Suppressor macrophage treated with lipopolysaccharide for 1 hour (primary cell): ENCODE measurements around the gene GAB3.

Experiments used
- DNase-seq, 3 donors: peaks; one replicate each; pipeline ENCODE4 v3.0.0-alpha.2; 2020 to 2022

Gene GAB3, protein sequence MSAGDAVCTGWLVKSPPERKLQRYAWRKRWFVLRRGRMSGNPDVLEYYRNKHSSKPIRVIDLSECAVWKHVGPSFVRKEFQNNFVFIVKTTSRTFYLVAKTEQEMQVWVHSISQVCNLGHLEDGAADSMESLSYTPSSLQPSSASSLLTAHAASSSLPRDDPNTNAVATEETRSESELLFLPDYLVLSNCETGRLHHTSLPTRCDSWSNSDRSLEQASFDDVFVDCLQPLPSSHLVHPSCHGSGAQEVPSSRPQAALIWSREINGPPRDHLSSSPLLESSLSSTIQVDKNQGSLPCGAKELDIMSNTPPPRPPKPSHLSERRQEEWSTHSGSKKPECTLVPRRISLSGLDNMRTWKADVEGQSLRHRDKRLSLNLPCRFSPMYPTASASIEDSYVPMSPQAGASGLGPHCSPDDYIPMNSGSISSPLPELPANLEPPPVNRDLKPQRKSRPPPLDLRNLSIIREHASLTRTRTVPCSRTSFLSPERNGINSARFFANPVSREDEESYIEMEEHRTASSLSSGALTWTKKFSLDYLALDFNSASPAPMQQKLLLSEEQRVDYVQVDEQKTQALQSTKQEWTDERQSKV

DNA sequence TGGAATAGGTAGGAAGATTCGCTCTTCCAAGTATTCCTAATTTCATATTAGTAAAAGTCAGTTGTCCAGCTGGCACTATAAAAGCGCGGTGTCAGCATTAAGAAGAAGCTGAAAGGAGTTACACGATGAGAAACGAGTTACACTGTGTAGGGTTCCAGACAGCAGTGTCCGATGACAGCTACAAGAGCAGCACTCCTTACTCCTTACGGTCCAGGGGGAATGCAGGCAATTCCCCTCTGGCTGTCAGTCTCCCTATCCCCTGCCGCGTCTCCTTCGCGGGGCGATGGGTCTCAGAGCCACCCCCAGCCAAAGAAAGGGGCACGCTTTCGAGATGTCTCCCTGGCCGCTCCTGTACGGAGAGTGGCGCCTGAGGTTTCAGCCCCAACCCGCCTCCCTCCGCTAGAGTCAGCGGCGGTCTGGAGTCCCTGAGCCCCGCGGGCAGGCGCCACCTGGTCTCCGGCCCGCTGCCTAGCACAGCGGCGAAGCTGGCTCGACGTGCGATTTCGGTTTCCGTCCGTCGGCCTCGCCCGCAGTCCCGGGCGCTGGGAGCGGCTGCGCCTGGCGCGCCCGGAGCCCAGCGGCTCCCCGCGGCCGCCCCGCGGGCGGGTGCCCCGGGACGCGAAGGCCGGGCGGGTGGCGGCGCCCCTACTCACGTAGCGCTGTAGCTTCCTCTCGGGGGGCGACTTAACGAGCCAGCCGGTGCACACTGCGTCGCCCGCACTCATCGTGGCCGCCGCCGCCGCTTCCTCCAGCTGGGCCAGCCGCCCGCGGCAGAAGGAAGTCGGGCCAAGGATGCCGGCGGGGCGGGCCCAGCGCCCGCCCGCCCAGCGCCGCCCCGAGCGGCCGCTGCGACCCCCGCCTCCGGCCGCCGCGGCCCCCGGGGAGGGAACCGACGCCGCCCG lies at the start of gene GAB3:
Gene GAB3 (minus strand): TSS at position 777 of the 902 bp plus-strand sequence. CDS start 52 bp downstream, at position 725.
- peak; percentile 53 to 71 (median 63) for DNase-seq

DNA sequence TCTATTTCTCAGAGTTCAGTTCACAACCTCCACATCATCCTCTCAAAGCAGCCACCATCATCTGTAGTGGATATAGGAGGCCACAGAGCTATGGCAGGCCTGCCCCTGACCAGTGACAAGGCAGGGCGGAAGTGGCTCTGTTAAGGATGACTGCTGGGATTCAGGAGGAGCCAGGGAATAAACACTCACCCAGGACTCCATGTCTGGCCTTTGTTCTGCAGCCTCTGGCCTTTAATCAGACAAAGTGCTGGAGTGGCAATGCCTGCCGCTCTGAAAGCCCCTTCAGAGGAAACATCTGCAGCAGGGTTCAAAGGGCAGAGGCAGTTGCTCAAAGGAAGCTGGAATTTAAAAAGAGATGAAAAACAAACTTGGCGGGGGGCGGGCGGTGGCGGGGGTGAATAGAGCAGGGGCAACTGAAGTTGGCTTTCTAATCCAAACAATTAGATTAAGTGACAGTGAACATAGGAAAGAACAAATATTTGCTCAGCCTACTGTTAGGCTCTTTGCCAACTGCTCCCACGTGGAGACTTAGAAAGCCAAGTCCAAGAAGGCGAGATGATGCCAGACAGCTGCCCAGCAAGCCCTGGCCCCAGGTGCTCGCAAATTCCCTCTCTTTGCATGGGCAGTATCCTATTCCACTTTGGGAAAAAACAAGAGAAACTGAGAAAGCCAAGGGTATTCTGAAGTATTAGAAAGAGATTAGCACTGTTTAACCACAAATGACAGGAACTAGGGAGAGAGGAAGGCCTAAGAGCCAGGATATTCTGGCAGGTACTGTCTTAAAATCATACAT lies 48.9 kb upstream of the GAB3 start:
- DNase-seq, result no peak

DNA sequence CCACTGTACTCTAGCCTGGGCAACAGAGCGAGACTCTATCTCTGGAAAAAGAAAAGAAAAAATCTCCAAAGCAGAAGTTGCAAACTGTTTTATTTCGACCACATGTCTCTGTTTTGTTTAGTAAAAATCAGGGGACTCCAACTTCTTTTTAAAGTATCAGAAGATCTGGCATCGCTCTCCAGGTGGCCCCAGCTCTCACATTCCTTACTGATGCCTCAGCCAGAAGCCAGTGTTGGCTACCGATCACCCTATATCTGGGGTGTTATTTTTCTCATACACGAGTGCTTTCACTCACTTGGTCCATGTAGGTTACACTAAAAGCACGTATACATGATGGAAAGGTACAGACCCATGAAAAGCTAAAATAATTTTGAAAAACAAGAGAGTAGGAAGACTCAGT lies 46.1 kb upstream of the GAB3 start:
- DNase-seq, result no peak

DNA sequence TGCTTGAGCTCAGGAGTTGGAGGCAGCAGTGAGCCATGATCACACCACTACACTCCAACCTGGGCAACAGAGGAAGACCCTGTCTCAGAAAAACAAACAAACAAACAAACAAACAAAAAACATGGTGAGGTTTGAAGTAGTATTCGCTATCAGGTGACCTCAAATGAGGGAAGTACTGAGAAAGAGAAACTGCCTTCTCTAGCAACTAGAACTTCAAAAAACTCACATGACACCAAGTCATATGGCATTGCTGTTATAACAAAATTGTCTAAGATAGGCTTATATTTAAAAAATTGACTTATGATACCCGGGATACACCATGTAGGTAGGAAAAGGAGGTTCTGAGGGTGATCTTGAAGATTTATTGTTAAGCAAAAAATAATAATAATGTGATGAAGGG lies 44.1 kb upstream of the GAB3 start:
- peak; percentile 51 to 76 (median 74) for DNase-seq

DNA sequence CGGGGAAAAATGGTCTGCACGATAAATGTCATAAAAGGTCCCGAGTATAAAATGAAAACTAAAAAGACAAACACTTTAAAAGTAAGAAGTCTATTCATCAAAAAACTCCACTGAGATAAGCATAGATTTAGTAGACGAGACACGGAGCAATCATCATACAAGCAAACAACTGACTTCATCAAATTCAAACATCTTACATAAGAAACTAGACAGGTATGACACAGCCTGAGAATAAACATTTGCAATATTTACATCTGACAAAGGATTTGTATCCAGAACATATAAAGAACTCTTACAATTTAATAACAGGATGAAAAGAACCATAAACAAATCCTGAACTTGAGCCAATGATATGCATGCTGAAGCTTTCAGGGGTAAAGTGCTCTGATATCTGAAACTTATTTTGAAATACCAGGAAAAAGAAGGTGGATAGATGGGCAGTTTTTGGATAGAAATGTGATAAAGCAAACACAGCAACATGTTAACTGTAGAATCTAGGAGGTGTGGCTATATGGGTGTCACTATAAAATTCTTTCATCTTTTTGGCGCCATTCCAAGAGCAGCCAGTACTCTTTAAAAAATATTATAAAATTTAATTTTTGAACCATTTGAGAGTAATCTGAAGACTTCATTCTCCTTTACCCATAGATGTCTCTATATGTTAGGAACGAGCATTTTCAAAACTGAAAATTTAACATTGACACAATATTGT lies 42.4 kb upstream of the GAB3 start:
- DNase-seq, result no peak

DNA sequence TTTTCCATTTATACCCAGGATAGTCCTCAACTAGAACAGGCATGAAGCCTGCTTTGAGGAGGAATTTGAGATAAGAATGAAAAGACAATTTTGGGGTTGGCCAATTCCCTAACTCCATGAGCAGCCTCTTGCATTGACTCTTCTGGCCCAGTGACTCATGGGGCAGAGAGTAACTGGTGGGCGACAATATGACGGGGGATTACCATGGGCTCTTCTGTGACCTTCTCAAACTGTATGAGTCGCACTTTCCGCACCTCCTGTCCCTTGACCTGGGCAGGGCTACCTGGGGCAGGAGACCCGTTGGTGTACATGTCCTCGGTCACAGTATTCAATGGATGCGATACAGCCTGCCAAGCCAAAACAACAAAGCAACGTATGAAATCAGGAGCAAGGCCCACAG lies 41.1 kb upstream of the GAB3 start:
- DNase-seq, result peak; percentile 63 to 74 (median 67)

DNA sequence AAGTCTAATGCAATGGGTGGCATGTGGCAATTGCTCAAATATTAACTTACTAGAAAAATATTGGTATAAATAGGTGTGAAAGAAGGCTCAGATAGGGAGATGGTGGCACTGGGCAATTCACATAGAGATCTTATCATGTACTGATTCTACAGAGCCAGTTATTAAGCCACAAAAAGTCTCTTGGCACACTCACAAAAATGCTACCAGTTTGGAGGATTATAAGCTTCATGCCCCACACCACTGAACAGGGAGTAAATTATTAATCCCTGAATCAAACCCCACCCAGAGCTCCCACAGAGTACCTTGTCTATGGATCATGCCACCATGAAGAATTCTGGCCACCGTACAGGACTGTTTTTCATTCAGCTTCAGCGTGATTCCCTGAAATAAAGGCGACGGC lies 40.6 kb upstream of the GAB3 start:
- DNase-seq, result no peak

DNA sequence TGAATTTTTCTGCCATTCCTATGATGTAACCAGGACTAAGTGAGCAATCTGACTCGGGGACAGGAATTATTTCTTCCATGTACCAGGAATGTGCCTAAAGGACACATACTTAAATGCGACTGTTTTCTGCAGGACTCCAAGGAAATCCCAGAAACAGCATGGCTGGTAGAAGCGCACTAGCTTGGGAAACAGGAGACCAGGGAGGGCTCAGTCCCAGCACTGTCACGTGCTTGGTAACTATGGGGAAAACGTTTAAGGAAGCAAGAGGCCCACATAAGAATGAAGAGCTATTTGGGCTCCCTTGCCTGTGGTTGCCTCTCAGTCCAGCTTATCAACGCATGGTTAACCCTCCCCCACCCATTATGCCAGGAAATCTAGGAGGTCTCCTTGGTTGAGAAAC lies 34.8 kb upstream of the GAB3 start:
- no peak for DNase-seq

DNA sequence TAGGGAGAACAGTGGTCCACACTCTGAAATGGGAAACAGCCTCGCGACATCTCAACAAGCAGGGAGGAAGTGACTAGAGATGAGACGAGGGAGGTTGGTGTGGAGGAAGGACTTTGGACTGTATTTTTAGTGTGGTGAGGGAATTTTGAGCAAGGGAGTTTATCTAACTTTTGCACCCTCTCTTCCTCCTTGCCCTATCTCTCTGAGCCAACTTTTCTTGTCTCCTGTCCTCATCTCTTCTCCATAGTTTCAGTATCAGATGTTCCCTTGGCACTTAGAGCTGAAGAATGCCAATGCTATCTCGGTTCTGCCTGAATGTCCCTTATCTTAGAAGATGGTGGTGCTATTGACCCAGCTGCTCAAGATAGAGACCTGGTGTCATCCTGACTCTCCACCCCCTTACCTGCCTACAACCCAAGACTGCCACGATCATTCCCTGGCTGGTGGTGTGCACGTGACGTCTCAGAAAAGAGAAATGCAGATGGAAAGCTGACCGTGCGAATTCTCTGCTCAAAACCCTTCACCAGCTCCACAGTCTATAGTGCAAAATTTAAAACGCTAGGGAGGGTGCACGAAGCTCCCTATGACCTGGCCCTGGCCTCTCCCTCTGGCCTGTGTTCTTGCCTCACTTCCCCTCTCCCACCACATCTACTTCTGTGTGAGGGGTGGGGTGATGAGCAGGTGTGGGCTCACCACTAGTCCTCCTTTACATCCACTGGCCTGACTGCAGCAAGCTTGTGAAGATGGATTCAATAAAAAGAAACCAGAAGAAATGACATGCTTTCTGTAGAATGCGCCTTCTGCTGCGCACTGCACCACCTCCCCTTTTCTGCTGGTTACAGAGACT lies 33.5 kb upstream of the GAB3 start:
- DNase-seq, result no peak

DNA sequence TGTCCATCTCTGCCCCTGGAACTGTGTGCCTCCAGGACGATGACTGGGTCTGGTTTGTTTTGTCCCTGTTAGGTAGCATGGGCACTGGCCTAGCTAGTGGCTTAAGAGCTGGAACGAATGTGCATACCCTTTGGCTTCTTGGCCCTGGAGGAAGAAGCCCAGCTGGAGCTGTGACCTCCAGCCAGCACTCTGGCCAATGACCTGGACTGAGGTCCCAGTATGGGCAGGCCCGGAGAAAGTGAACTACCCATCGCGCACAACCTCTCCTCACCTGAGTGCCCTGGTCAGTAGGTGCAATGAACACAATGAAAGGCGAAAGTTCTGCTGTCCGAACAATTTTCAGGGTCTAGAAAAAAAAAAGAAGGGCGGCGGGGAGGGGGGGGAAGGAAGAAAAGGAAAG lies 30.1 kb upstream of the GAB3 start:
- no peak for DNase-seq

DNA sequence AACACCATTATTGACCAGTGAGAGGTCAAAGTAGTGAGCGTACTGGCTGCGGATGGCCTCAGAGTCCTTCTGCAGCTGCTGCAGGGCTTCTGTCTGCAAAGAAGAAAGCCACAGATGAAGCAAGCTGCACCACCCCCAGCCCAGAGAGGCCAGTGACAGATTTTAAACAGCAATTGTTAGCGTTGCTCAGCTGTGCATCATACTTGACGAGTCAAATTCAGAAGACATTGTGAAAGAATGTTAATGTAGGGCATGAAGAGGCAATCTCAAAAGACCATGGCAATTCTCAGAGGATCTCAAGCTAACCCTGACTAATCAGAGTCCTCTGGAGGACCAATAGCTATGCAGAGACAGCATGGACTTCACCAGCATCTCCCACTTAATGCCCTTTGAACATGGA lies 28.4 kb upstream of the GAB3 start:
- DNase-seq, result peak in 1 of 3 donors; percentile 51

DNA sequence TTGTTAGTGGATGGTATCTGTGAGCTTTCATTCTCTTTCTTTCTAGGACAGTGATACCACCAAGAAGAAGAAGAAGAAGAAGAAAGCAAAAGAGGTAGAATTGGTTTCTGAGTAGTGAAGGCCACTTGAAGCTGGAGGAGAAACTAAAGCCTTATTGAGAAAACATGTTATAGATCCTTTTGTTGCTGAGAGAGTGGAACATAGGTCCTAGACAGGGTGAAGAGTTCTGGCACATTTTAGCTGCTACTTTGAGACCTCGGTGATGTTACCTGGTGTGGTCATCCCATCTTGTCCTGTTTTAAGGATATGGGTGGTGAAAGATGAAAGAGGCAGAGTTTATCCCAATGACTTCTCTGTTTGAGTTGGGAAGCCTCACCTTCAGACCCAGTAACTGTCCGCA lies 25.9 kb upstream of the GAB3 start:
- DNase-seq, result no peak

DNA sequence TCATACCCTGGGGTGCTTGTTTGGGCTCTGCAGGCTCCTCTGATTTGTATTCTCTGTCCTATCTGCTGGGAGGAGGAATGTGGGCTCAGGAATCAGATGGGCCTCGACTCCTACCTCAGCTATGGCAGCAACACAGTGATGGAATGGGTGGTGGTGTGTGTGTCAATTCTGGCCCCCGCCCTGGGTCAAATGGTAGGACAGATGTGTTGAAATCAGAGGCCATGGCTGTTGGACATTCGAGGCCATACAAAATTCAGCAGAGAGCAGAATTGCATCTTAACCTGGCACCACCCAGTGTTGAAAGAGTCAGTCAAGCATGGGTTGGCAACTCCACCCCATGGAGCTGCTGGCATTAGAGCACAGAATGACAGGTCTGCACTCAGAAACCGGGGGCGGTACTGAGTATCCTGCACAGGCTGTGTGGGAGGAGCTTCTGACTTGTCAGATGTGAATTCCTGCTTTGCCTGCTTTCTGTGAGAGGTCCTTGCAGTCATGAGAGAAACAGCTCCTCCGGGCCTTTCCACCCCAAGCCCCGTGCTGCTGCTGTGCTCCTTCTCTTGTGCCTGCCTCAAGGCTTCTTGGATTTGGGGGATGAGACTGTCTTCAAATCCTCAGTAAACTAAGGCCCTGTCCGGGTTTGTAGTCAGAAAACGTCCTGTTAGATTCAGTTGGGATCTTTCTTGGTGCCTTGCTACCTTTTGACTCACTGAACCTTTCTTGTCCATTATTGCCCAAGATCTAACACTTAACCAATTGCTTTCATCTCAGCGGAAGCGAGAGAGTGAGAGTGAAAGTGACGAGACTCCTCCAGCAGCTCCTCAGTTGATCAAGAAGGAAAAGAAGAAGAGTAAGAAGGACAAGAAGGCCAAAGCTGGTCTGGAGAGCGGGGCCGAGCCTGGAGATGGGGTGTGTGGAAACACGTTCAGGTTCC lies 24.8 kb upstream of the GAB3 start:
- DNase-seq, result peak; percentile 76 to 85 (median 82)

DNA sequence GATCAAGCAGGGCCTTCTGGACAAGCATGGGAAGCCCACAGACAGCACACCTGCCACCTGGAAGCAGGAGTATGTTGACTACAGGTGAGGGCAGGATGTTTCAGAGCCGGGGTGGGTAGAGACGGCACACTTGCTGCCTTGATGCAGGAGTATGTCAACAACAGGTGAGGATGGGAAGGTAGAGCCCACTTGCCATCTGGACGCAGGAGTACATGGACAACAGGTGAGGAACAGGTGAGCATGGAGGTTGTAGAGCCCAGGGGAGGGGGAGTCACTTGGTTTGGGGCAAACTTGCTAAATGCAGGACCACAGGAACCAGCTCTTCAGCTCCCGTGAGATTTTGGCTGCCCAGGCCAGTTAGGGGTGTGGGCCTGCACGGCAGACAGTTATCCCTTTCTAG lies 23.7 kb upstream of the GAB3 start:
- no peak for DNase-seq

DNA sequence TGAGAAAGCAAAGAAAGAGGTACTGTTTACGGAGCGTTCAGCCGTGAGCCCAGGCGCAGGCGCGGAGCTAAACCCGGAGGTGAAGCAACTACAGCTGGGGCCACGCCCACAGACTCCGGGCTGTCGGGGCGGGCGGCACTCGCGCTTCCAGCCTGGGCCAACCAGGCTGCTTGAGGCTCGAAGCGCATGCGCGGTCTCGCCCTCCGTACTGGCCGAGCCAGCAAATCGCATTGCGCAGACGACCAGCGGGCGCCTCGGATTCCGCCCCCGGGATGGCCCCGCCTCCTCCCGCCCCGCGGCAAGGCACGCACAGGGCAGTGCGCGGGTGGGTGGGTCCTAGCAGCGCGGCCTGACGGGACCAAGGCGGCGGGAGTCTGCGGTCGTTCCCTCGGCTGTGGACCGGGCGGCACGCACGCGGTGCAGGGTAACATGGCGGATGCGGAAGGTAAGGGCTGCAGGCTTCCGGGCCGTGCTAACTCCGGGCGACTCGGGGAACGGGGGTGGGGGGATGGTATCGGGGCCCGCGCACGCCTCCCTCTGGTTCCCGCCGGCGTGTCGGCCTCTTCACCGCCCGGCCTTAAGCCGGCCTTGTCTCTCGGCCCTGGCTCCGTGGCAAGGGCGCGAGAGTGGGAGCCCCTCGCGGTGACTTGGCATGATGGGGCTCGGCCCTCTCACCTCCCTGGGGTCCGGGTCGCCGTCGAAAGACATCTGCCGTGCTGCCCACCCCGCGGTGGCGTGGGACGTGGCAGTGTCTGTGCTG lies 11.8 kb upstream of the GAB3 start, which contains the start of gene DKC1:
Gene DKC1 (plus strand): TSS at position 328 of the 760 bp plus-strand sequence. CDS start 102 bp downstream, at position 430.
- DNase-seq, result peak; percentile 97

DNA sequence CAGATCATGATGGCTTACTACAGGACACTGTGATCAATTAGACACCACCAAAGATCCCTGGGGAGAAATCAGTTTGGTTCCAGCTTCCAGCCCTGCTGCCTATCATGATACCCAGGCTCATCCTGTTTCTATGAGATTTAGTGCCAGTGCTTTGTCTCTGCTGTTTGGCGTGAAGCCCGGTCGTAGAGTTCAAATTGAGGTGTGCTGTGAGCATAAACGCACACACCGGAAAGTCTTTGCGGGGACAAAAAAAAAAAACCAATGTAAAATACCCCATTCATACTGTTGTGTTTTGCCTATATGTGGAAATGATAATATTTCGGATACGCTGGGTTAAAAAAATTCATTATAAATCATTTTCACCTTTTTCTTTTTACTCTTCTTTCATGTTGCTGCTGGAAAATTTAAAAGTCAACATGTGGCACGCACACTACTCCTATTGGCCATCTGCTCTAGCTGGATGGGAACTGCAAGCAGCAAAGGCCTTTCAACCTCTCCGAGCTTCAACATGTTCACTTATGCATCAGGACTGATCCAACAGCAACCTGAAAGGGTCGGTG lies 11.2 kb upstream of the GAB3 start:
- DNase-seq, result no peak

DNA sequence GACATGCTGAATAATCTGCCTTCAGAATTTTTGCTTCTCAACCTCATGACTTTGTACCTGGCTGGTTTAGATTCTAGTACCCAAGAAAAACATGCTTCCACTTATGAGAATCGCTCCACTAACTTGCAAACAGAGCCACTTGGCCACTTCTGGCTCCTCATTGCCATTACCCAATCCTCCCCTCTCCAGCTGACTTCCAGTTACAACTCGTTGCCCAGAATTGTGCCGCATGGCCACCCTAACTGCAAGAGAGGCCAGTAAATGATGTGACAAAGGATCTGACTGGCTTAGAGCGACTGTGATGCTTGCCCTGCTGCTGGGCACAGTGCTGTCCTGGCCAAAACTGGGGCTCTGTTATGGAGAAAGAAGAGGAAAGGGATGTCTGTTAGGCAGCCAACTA lies 7.8 kb upstream of the GAB3 start:
- DNase-seq, result no peak

DNA sequence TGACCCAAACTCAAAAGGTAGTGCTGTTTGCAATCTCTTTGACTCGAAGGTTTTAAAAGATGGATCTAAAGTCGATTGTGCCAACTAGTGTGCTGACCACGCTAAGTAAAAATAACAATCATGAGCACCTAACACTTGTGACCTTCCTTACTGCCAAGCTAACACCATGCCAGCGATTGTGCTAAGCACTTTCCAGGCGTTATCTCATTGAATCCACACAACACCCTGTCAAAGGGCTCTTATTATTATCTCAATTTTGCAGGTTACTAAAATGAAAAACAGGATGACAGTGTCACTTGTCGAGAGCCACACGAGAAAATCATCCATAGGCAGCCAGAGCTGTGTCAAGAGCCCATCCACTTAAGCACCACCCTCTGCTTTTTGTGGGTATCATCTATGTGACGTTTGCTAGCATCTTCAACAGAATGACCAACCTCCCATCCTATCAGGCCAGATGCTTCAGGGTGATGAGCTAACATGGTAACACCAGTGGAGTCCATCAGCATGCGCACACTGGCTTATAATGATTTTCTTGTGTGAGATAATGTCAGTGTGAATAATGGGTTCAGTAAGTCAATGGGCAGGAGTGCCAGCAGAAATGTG lies 893 bp upstream of the GAB3 start:
- DNase-seq, result no peak
